ENCODE results near the gene STUM.
"Not testable (repeated sequence)": the region's sequence is repeated elsewhere in the genome, so short reads cannot be mapped to it uniquely, and the experiment has no call there.

GRCh38 chr1:226598955-226599354 lies 50.4 kb downstream of the STUM start:
- not testable (repeated sequence) for TF ChIP-seq CTCF (IDR thresholded peaks at IDR 0.05); POLR2AphosphoS5 (IDR thresholded peaks at IDR 0.05; ENCODE audit: insufficient read depth in 1 of 2, low read depth in 1 of 2)
